COLO829 (cell line): ENCODE measurements around the gene SOWAHA.

ENCODE experiments used
- DNase-seq: peaks from one replicate; pipeline ENCODE4 v3.0.0; 2012; ENCODE audit warnings: low spot score

Gene SOWAHA

GRCh38 chr5:132812781-132813598 is at the start of gene SOWAHA:
Gene SOWAHA, plus strand, starts transcription at chr5:132813302. Its CDS starts 320 bp downstream, at chr5:132813622.
- DNase-seq: no peak

GRCh38 chr5:132764051-132764450 is 49.1 kb upstream of the SOWAHA start:
- no peak for DNase-seq

GRCh38 chr5:132764671-132765238 is 48.3 kb upstream of the SOWAHA start:
- no peak for DNase-seq

GRCh38 chr5:132765311-132766019 is 47.6 kb upstream of the SOWAHA start:
- DNase-seq: no peak

GRCh38 chr5:132766020-132766805 is 46.9 kb upstream of the SOWAHA start:
- no peak for DNase-seq

- no peak for DNase-seq
Observed at GRCh38 chr5:132766806-132767055, 46.4 kb upstream of the SOWAHA start.

GRCh38 chr5:132767150-132767549 is 46.0 kb upstream of the SOWAHA start:
- no peak for DNase-seq

- no peak for DNase-seq
Observed at GRCh38 chr5:132768485-132768868, 44.6 kb upstream of the SOWAHA start.

GRCh38 chr5:132770476-132771159 is 42.5 kb upstream of the SOWAHA start:
- no peak for DNase-seq

- no peak for DNase-seq
Observed at GRCh38 chr5:132771503-132771998, 41.6 kb upstream of the SOWAHA start.

- DNase-seq: no peak
Observed at GRCh38 chr5:132772291-132773070, 40.6 kb upstream of the SOWAHA start.

GRCh38 chr5:132773114-132773513 is 40.0 kb upstream of the SOWAHA start:
- no peak for DNase-seq

GRCh38 chr5:132773601-132774355 is 39.3 kb upstream of the SOWAHA start:
- no peak for DNase-seq

- no peak for DNase-seq
Observed at GRCh38 chr5:132774406-132774805, 38.7 kb upstream of the SOWAHA start.

GRCh38 chr5:132774896-132775295 is 38.2 kb upstream of the SOWAHA start:
- no peak for DNase-seq

GRCh38 chr5:132775476-132775961 is 37.6 kb upstream of the SOWAHA start:
- no peak for DNase-seq

GRCh38 chr5:132776131-132776937 is 36.8 kb upstream of the SOWAHA start:
- DNase-seq: no peak

- DNase-seq: no peak
Observed at GRCh38 chr5:132776938-132777208, 36.2 kb upstream of the SOWAHA start.
